ENCODE results near the gene ZNF366. TPM values are rescaled to one million over a fixed set of nuclear protein-coding genes. Genes with fewer than 3 reads are reported as not detected.

The ZNF366 gene
- total and polyA plus RNA-seq, 2 experiments from 2014 or later = 2.5 TPM; not detected in 1

DNA sequence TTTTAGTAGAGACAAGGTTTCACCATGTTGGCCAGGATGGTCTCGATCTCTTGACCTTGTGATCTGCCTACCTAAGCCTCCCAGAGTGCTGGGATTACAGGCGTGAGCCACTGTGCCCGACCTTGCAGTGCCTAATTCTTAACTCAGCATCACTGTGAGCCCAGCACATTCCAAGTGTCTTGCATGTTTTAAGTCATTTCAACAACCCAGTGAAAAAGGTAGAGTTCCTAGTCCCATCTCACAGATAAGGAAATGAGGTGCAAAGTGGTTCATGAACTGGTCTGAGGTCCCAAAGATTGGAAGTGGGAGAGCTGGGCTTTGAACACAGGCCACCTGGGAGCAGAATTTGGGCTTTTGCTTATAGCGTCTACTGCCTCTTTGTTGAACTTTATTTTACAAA, 68.0 kb downstream of the ZNF366 start:
- Histone ChIP-seq H3K4me2 (no peak overlapping the region), H3K27ac (no peak overlapping the region), H3K79me2 (no peaks in the 10 kb centered on the region), H3K4me3 (no peak overlapping the region), H3K9me2 (replicated peaks; ENCODE audit: insufficient read depth) (no peaks in the 10 kb centered on the region), H3K4me1 (ENCODE audit: insufficient read depth) (peaks cover 4% of the 10 kb centered on the region), H3K36me3 (replicated peaks; ENCODE audit: insufficient read depth, low read depth) (no peaks in the 10 kb centered on the region), H3K9me3 (ENCODE audit: low read depth) (no peaks in the 10 kb centered on the region), H3K27me3 (no peaks in the 10 kb centered on the region), H4K20me1 (ENCODE audit: insufficient read depth, poor library complexity, severe bottlenecking) (no peaks in the 10 kb centered on the region), H2AFZ (no peak overlapping the region)
- WGBS (ENCODE audit: low lambda C conversion rate, missing lambda C conversion rate) = 83% methylated on average over 4 of the region's 4 CpGs
- no peak for DNase-seq (ENCODE audit: low spot score)
- TF ChIP-seq EZH2phosphoT487 (IDR thresholded peaks at IDR 0.05; ENCODE audit: low read depth, severe bottlenecking, unreplicated experiment) = no peak
- TF ChIP-seq, protein P1, sequence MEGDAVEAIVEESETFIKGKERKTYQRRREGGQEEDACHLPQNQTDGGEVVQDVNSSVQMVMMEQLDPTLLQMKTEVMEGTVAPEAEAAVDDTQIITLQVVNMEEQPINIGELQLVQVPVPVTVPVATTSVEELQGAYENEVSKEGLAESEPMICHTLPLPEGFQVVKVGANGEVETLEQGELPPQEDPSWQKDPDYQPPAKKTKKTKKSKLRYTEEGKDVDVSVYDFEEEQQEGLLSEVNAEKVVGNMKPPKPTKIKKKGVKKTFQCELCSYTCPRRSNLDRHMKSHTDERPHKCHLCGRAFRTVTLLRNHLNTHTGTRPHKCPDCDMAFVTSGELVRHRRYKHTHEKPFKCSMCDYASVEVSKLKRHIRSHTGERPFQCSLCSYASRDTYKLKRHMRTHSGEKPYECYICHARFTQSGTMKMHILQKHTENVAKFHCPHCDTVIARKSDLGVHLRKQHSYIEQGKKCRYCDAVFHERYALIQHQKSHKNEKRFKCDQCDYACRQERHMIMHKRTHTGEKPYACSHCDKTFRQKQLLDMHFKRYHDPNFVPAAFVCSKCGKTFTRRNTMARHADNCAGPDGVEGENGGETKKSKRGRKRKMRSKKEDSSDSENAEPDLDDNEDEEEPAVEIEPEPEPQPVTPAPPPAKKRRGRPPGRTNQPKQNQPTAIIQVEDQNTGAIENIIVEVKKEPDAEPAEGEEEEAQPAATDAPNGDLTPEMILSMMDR (IDR thresholded peaks at IDR 0.05; ENCODE audit: poor library complexity) = no peak
- TF ChIP-seq EZH2 (IDR thresholded peaks at IDR 0.05; ENCODE audit: borderline replicate concordance) = no peak

DNA sequence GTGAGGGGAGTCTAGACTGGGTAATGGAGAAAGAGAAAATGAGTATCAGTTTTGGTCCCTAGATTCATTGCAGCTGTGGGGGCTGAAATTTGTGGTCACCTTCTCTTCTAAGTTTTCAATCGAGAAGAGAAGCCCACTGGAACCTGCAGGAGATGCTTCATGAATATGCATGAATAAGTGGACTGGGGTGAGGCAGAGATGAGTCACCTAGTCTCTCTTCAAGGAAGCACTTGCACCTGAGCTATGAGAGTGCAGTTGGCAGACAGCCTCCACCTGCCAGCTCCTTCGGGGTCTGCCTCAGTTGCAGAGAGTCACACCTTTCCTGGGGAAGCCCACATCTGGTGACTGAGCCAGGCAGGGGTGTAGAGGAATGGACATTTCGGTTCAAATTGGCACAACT, 69.1 kb downstream of the ZNF366 start:
- no peak overlapping the region for H3K4me2 ChIP-seq
- no peak overlapping the region for H2AFZ ChIP-seq
- H3K4me1 ChIP-seq (ENCODE audit: insufficient read depth) = peaks cover 11% of the 10 kb centered on the region
- TF ChIP-seq EZH2phosphoT487 (IDR thresholded peaks at IDR 0.05; ENCODE audit: low read depth, severe bottlenecking, unreplicated experiment) (no peak), EZH2 (IDR thresholded peaks at IDR 0.05; ENCODE audit: borderline replicate concordance) (no peak)
- TF ChIP-seq, protein P1 (IDR thresholded peaks at IDR 0.05; ENCODE audit: poor library complexity) = no peak
- H3K36me3 ChIP-seq (replicated peaks; ENCODE audit: insufficient read depth, low read depth) = no peaks in the 10 kb centered on the region
- 93% methylated on average over 3 of the region's 3 CpGs for WGBS (ENCODE audit: low lambda C conversion rate, missing lambda C conversion rate)
- H4K20me1 ChIP-seq (ENCODE audit: insufficient read depth, poor library complexity, severe bottlenecking) = no peaks in the 10 kb centered on the region
- H3K9me2 ChIP-seq (replicated peaks; ENCODE audit: insufficient read depth) = no peaks in the 10 kb centered on the region
- H3K4me3 ChIP-seq = no peak overlapping the region
- H3K27ac ChIP-seq = no peak overlapping the region
- H3K79me2 ChIP-seq = no peaks in the 10 kb centered on the region
- no peaks in the 10 kb centered on the region for H3K9me3 ChIP-seq (ENCODE audit: low read depth)
- H3K27me3 ChIP-seq = no peaks in the 10 kb centered on the region
- DNase-seq (ENCODE audit: low spot score) = no peak

DNA sequence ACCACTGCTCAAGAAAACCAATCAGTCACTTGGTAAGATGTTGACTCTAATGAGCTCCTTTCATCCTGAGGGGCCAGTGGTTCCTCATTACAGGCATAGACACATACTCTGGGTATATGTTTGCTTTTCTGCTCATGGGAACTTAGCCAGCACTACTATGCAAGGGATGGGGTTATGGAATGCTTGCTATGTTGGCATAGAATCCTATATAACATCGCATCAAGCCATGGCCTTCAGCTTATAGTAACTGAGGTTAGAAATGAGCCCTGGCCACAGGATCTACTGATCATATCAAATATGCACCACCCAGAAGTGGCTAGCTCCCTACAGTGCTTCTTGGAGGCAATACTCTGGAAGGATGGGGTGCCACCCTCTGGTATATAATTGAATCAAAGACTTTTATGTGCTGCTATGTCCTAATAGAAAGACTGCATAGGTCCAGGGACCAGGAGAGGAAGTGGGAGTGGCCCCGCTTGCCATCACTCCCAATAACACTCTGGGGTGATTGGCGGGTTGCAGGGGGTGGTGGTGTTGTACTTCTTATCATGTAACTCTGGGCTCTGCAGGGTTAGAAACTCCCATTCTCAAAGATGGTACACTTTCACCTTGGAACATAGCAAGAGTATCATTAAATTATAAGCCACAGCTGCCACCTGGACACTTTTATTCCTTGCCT, 70.3 kb downstream of the ZNF366 start:
- peaks cover 11% of the 10 kb centered on the region for H3K4me1 ChIP-seq (ENCODE audit: insufficient read depth)
- no peaks in the 10 kb centered on the region for H3K27me3 ChIP-seq
- TF ChIP-seq, protein P1 (IDR thresholded peaks at IDR 0.05; ENCODE audit: poor library complexity) = no peak
- TF ChIP-seq EZH2 (IDR thresholded peaks at IDR 0.05; ENCODE audit: borderline replicate concordance) (no peak), EZH2phosphoT487 (IDR thresholded peaks at IDR 0.05; ENCODE audit: low read depth, severe bottlenecking, unreplicated experiment) (no peak)
- no peak overlapping the region for H3K4me2 ChIP-seq
- H4K20me1 ChIP-seq (ENCODE audit: insufficient read depth, poor library complexity, severe bottlenecking) = no peaks in the 10 kb centered on the region
- H3K36me3 ChIP-seq (replicated peaks; ENCODE audit: insufficient read depth, low read depth) = no peaks in the 10 kb centered on the region
- no peak for DNase-seq (ENCODE audit: low spot score)
- no peaks in the 10 kb centered on the region for H3K79me2 ChIP-seq
- no peaks in the 10 kb centered on the region for H3K9me2 ChIP-seq (replicated peaks; ENCODE audit: insufficient read depth)
- H3K4me3 ChIP-seq = no peak overlapping the region
- WGBS (ENCODE audit: low lambda C conversion rate, missing lambda C conversion rate) = 96% methylated on average over 3 of the region's 3 CpGs
- H2AFZ ChIP-seq = no peak overlapping the region
- no peaks in the 10 kb centered on the region for H3K9me3 ChIP-seq (ENCODE audit: low read depth)
- no peak overlapping the region for H3K27ac ChIP-seq
